Upper lobe of left lung (tissue), 6 donors: ENCODE results near the gene KCNAB1. TPM values are rescaled to one million over a fixed set of nuclear protein-coding genes. Genes with fewer than 3 reads are reported as not detected.

ENCODE experiments used
- ATAC-seq, 2 donors: fragments of 200-7000 bp; cut with Tn5 transposase; one replicate each; pipeline ENCODE4 v1.9.1; 2022; ENCODE audit warnings: mild to moderate bottlenecking in 2 of 2, moderate library complexity in 2 of 2; ENCODE audit not compliant: low FRiP score in 2 of 2
- DNase-seq, 2 donors: peaks; one replicate each; pipeline ENCODE4 v3.0.0-alpha.2; 2019 to 2020
- H3K27ac ChIP-seq, 4 donors: fragments of 200-600 bp; sonication (generic); one replicate each; pipeline ENCODE4 v1.5.1; 2016 to 2019
- H3K27me3 ChIP-seq, 4 donors: fragments of 200-600 bp; sonication (generic); one replicate each; pipeline ENCODE4 v1.5.1; 2017 to 2019
- H3K36me3 ChIP-seq, 4 donors: fragments of 200-600 bp; sonication (generic); one replicate each; pipeline ENCODE4 v1.5.1; 2016 to 2019
- H3K4me1 ChIP-seq, 4 donors: fragments of 200-600 bp; sonication (generic); one replicate each; pipeline ENCODE4 v1.5.1; 2018 to 2019
- H3K4me3 ChIP-seq, 4 donors: fragments of 200-600 bp; sonication (generic); one replicate each; pipeline ENCODE4 v1.5.1; 2017 to 2019; ENCODE audit warnings: mild to moderate bottlenecking in 2 of 4, moderate library complexity in 1 of 4
- H3K9me3 ChIP-seq, 4 donors: fragments of 200-600 bp; sonication (generic); one replicate each; pipeline ENCODE4 v1.5.1; 2018 to 2019
- EP300 ChIP-seq, 4 donors: sonication (generic); formaldehyde crosslinking; IDR thresholded peaks; one replicate each; pipeline ENCODE4 v1.5.1; 2017; ENCODE audit warnings: antibody characterized with exemption in 4 of 4, control low read depth in 2 of 4
- POLR2A ChIP-seq, 4 donors: fragments of 450-650 bp; IDR thresholded peaks; one replicate each; pipeline ENCODE4 v1.5.1; 2016 to 2017; ENCODE audit warnings: antibody characterized with exemption in 4 of 4, mild to moderate bottlenecking in 2 of 4
- POLR2AphosphoS5 ChIP-seq, 2 donors: sonication (generic); formaldehyde crosslinking; IDR thresholded peaks; one replicate each; pipeline ENCODE4 v1.5.1; 2017; ENCODE audit warnings: antibody characterized with exemption in 2 of 2
- WGBS, 2 donors: methylation state at CpG; one replicate each; pipeline ENCODE4 v1.1.5; 2017 to 2018; 5-methylcytosine and 5-hydroxymethylcytosine counted together
- total RNA-seq, 6 donors: library from RNA; depleted of rRNA in 4 of 6; stranded (reverse); fragments of >200 nt in 4 of 6; gene quantifications; one replicate each; pipeline versions ENCODE4 v1.1.0 to v1.2.1, GENCODE V29; 2016 to 2021
- TF ChIP-seq, protein P1 (sequence below), 6 experiments: fragments of 450-650 bp in 4 of 6; fragments of 200-600 bp in 2 of 6; sonication (generic) in 2 of 6; IDR thresholded peaks; one replicate each; pipeline ENCODE4 v1.5.1; 2016 to 2019; ENCODE audit warnings: antibody characterized with exemption in 6 of 6
- donor health status: DM: no; HTN: no; CAD: no; lungs with moderate emphysema.
- donor health status: DM: no; HTN: yes; CAD: no; lungs with severe emphysema.

Gene KCNAB1
- total RNA-seq, 6 donors from 2014 or later = 0.79 to 5.2 (median 3.0) TPM

- no peak for ATAC-seq
- no peak for DNase-seq
- 70 to 76% methylated on average over 2 of the region's 2 CpGs for WGBS, 2 donors
- no peaks in the 10 kb centered on the region for H3K4me1 ChIP-seq
- H3K9me3 ChIP-seq = no peaks in the 10 kb centered on the region
- TF ChIP-seq POLR2AphosphoS5 (IDR thresholded peaks at IDR 0.05) (no peak), POLR2A (IDR thresholded peaks at IDR 0.05) (no peak), EP300 (IDR thresholded peaks at IDR 0.05) (no peak)
- TF ChIP-seq, protein P1, sequence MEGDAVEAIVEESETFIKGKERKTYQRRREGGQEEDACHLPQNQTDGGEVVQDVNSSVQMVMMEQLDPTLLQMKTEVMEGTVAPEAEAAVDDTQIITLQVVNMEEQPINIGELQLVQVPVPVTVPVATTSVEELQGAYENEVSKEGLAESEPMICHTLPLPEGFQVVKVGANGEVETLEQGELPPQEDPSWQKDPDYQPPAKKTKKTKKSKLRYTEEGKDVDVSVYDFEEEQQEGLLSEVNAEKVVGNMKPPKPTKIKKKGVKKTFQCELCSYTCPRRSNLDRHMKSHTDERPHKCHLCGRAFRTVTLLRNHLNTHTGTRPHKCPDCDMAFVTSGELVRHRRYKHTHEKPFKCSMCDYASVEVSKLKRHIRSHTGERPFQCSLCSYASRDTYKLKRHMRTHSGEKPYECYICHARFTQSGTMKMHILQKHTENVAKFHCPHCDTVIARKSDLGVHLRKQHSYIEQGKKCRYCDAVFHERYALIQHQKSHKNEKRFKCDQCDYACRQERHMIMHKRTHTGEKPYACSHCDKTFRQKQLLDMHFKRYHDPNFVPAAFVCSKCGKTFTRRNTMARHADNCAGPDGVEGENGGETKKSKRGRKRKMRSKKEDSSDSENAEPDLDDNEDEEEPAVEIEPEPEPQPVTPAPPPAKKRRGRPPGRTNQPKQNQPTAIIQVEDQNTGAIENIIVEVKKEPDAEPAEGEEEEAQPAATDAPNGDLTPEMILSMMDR (IDR thresholded peaks at IDR 0.05) = no peak
- H3K27me3 ChIP-seq = no peaks in the 10 kb centered on the region
- H3K36me3 ChIP-seq = no peaks in the 10 kb centered on the region
- H3K4me3 ChIP-seq = no peak overlapping the region
- H3K27ac ChIP-seq = no peak overlapping the region
These were observed 279.7 kb downstream of the KCNAB1 start for GRCh38 chr3:156400062-156400461.

GRCh38 chr3:156400735-156401134, 280.4 kb downstream of the KCNAB1 start:
- DNase-seq = no peak

GRCh38 chr3:156404217-156404616, 283.8 kb downstream of the KCNAB1 start:
- 39 to 51% methylated on average over 3 of the region's 3 CpGs for WGBS, 2 donors
- ATAC-seq (no peak), DNase-seq (no peak)
- Histone ChIP-seq H3K36me3 (no peaks in the 10 kb centered on the region), H3K4me3 (no peak overlapping the region), H3K27ac (no peak overlapping the region), H3K4me1 (no peaks in the 10 kb centered on the region), H3K27me3 (no peaks in the 10 kb centered on the region), H3K9me3 (no peaks in the 10 kb centered on the region)
- TF ChIP-seq, protein P1 (IDR thresholded peaks at IDR 0.05) = no peak
- TF ChIP-seq EP300 (IDR thresholded peaks at IDR 0.05) (no peak), POLR2AphosphoS5 (IDR thresholded peaks at IDR 0.05) (no peak), POLR2A (IDR thresholded peaks at IDR 0.05) (no peak)

More at GRCh38 chr3:156400735-156401134, 280.4 kb downstream of the KCNAB1 start:
- Histone ChIP-seq H3K9me3 (no peaks in the 10 kb centered on the region), H3K4me1 (no peaks in the 10 kb centered on the region), H3K27ac (no peak overlapping the region), H3K4me3 (no peak overlapping the region), H3K36me3 (no peaks in the 10 kb centered on the region), H3K27me3 (no peaks in the 10 kb centered on the region)
- TF ChIP-seq, protein P1 (IDR thresholded peaks at IDR 0.05) = no peak
- TF ChIP-seq POLR2AphosphoS5 (IDR thresholded peaks at IDR 0.05) = no peak
- no peak for TF ChIP-seq EP300 (IDR thresholded peaks at IDR 0.05)
- no peak for TF ChIP-seq POLR2A (IDR thresholded peaks at IDR 0.05)
- 42 to 44% methylated on average over 1 of the region's 1 CpG for WGBS, 2 donors
- ATAC-seq = no peak

DNA sequence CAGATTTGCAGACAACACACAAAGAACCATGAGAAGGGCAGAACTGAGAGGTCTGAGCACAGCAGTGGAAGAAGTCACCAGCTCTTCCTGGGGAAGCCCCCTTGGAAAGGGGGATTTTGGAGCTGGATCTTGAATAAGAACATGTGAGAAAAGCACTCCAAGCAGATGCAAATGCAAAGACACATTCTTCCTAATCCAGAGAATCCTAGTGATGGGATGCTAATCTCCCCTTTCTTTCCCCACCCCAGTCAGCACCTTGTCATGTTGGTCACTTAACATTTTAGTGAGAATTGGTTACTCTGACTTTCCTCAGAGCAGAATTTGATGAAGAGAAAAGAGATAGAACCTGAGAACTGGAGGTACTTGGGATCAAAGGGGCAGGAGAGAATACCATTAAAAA, 286.0 kb downstream of the KCNAB1 start:
- no peak for DNase-seq
- H3K27me3 ChIP-seq = no peaks in the 10 kb centered on the region
- H3K27ac ChIP-seq = no peak overlapping the region
- no peaks in the 10 kb centered on the region for H3K9me3 ChIP-seq
- TF ChIP-seq, protein P1 (IDR thresholded peaks at IDR 0.05) = no peak
- no peak for TF ChIP-seq POLR2A (IDR thresholded peaks at IDR 0.05)
- TF ChIP-seq EP300 (IDR thresholded peaks at IDR 0.05) = no peak
- TF ChIP-seq POLR2AphosphoS5 (IDR thresholded peaks at IDR 0.05) = no peak
- no peaks in the 10 kb centered on the region for H3K4me1 ChIP-seq
- no peak overlapping the region for H3K4me3 ChIP-seq
- no peaks in the 10 kb centered on the region for H3K36me3 ChIP-seq
- no peak for ATAC-seq

- Histone ChIP-seq H3K4me3 (no peak overlapping the region), H3K4me1 (no peaks in the 10 kb centered on the region), H3K27me3 (no peaks in the 10 kb centered on the region), H3K36me3 (no peaks in the 10 kb centered on the region), H3K27ac (no peak overlapping the region), H3K9me3 (no peaks in the 10 kb centered on the region)
- TF ChIP-seq EP300 (IDR thresholded peaks at IDR 0.05) = no peak
- TF ChIP-seq, protein P1 (IDR thresholded peaks at IDR 0.05) = no peak
- TF ChIP-seq POLR2AphosphoS5 (IDR thresholded peaks at IDR 0.05) = no peak
- TF ChIP-seq POLR2A (IDR thresholded peaks at IDR 0.05) = no peak
- ATAC-seq (no peak), DNase-seq (peak in 1 of 2 donors; percentile 29)
- WGBS, 2 donors = 82 to 83% methylated on average over 11 of the region's 11 CpGs
These were observed 287.3 kb downstream of the KCNAB1 start for GRCh38 chr3:156407617-156408225.
